A673 (cell line): ENCODE measurements around the gene FLACC1. TPM values are rescaled to one million over a fixed set of nuclear protein-coding genes. Genes with fewer than 3 reads are reported as not detected.

Source experiments
- BruUV-seq: library from RNA; stranded (reverse); fragments of 400-500 nt; replicated peaks from 2 replicates; lab custom pipeline; 2021; lab: Mats Ljungman, UMichigan
- CTCF ChIA-PET: fragments of 300-600 bp; sonication (Branson Sonifier 250); formaldehyde crosslinking; loops from one replicate; lab custom pipeline; 2022; ENCODE audit warnings: antibody characterized with exemption; lab: Charles Lee
- POLR2A ChIA-PET: fragments of 300-600 bp; sonication (Branson Sonifier 250); formaldehyde crosslinking; loops from one replicate; lab custom pipeline; 2022; ENCODE audit warnings: antibody characterized with exemption; ENCODE audit not compliant: low non-redundant PET; lab: Charles Lee
- DNase-seq: peaks from one replicate; pipeline ENCODE4 v3.0.0-alpha.2; 2015; ENCODE audit warnings: low spot score
- H3K27ac ChIP-seq: fragments of 200-600 bp; sonication (generic); 2 replicates; pipeline ENCODE4 v1.5.1; 2016; ENCODE audit warnings: mixed run types, low read depth, mild to moderate bottlenecking, mixed read lengths, antibody characterized with exemption, low read length; ENCODE audit not compliant: poor library complexity, severe bottlenecking
- H3K27me3 ChIP-seq: fragments of 200-600 bp; sonication (generic); replicated peaks from 2 replicates; pipeline ENCODE4 v1.6.1; 2017; ENCODE audit warnings: mixed run types, low read depth, mild to moderate bottlenecking, mixed read lengths, antibody characterized with exemption, low read length; ENCODE audit not compliant: insufficient read depth, poor library complexity
- H3K36me3 ChIP-seq: fragments of 200-600 bp; sonication (generic); 2 replicates; pipeline ENCODE4 v1.6.1; 2016; ENCODE audit warnings: mixed run types, mild to moderate bottlenecking, mixed read lengths, antibody characterized with exemption, low read length; ENCODE audit not compliant: insufficient read depth, poor library complexity, severe bottlenecking
- H3K4me1 ChIP-seq: fragments of 200-600 bp; sonication (generic); 2 replicates; pipeline ENCODE4 v1.6.1; 2017; ENCODE audit warnings: mixed run types, mild to moderate bottlenecking, mixed read lengths, antibody characterized with exemption, low read length; ENCODE audit not compliant: insufficient read depth, poor library complexity, severe bottlenecking
- H3K4me3 ChIP-seq: fragments of 200-600 bp; sonication (generic); 2 replicates; pipeline ENCODE4 v1.5.1; 2016; ENCODE audit warnings: low read depth, mixed run types, mild to moderate bottlenecking, mixed read lengths, low read length; ENCODE audit not compliant: poor library complexity, severe bottlenecking
- H3K9me3 ChIP-seq: fragments of 200-600 bp; sonication (generic); 2 replicates; pipeline ENCODE4 v1.6.1; 2016; ENCODE audit warnings: mixed run types, low read depth, mild to moderate bottlenecking, mixed read lengths, antibody characterized with exemption, low read length; ENCODE audit not compliant: poor library complexity, severe bottlenecking
- CTCF ChIP-seq: fragments of 300-800, 200-600 bp; sonication (generic); conservative IDR thresholded peaks from 2 replicates; pipeline ENCODE4 v1.5.1; 2017; ENCODE audit warnings: low read depth, mild to moderate bottlenecking, antibody characterized with exemption, low read length, moderate library complexity, mixed read lengths
- EZH2 ChIP-seq: fragments of 200-600 bp; sonication (generic); IDR thresholded peaks from 2 replicates; pipeline ENCODE4 v1.6.1; 2017; ENCODE audit warnings: borderline replicate concordance, low read depth, mild to moderate bottlenecking, mixed read lengths, antibody characterized with exemption, low read length; ENCODE audit not compliant: poor library complexity, severe bottlenecking
- intact Hi-C: fragments of 100-400 bp; cut with micrococcal nuclease; formaldehyde crosslinking; loops from one replicate; pipeline ENCODE4 v1.10.0; 2022; ENCODE audit not compliant: unreplicated experiment
- total RNA-seq: library from RNA; stranded (reverse); gene quantifications from 2 replicates; pipeline ENCODE4 v1.2.3, GENCODE V29; 2021

FLACC1 gene
- total RNA-seq, 1 experiment from 2014 or later: 2.4 TPM

GRCh38 chr2:201258666-201259615 is 98.2 kb downstream of the FLACC1 start:
- TF ChIP-seq EZH2 (no peak), CTCF (no peak; the same call in 1 of the 2 replicates)
- Histone ChIP-seq H3K9me3 (no peaks in the 10 kb centered on the region), H3K27me3 (no peaks in the 10 kb centered on the region), H3K36me3 (no peaks in the 10 kb centered on the region), H3K27ac (peak overlapping the region; percentile 80), H3K4me3 (peak overlapping the region; percentile 38), H3K4me1 (peaks cover 40% of the 10 kb centered on the region)
- DNase-seq: peak; percentile 59
- no TSS peak for BruUV-seq
- intact Hi-C loops: no loop called here
- ChIA-PET POLR2A (no interaction called here), CTCF (no interaction called here)

DNA sequence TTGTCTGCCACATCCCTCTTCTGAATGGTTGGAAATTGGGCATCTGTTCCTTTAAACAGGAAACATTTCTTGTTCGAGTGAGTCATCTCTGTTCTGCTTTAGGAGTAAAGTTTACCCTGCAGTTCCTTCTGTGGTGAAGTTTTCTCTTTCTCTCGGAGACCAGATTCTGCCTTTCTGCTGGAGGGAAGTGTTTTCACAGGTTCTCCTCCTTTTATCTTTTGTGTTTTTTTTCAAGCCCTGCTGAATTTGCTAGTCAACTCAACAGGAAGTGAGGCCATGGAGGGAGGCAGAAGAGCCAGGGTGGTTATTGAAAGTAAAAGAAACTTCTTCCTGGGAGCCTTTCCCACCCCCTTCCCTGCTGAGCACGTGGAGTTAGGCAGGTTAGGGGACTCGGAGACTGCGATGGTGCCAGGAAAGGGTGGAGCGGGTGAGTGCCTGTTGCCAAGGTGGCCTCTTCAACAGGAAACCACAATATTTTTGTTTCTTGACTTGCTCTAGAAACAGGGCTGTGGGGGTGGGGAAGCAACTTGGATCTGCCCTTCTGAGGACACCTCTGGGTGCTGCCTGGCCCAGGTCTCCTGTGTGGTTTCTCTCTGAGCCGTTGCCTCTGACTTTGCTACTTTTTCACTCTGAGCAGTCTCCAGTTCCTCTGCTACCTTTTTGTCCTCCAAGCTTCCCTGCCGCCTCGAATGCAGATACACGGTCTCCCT is 99.0 kb downstream of the FLACC1 start:
- H3K27ac ChIP-seq: peak overlapping the region; percentile 80
- TF ChIP-seq CTCF: peak; percentile 24; the same call in 1 of the 2 replicates
- TF ChIP-seq EZH2: no peak
- BruUV-seq: TSS peak; percentile 74
- H3K27me3 ChIP-seq: no peaks in the 10 kb centered on the region
- H3K4me1 ChIP-seq: peaks cover 33% of the 10 kb centered on the region
- intact Hi-C loops: no loop called here
- no peaks in the 10 kb centered on the region for H3K36me3 ChIP-seq
- DNase-seq: peak; percentile 66
- H3K4me3 ChIP-seq: peak overlapping the region; percentile 38
- ChIA-PET POLR2A (no interaction called here), CTCF (no interaction called here)
- H3K9me3 ChIP-seq: no peaks in the 10 kb centered on the region

GRCh38 chr2:201257381-201257955 is 99.7 kb downstream of the FLACC1 start:
- TF ChIP-seq CTCF: no peak
- no peak for TF ChIP-seq EZH2
- peaks cover 32% of the 10 kb centered on the region for H3K4me1 ChIP-seq
- peak overlapping the region; percentile 80 for H3K27ac ChIP-seq
- H3K27me3 ChIP-seq: no peaks in the 10 kb centered on the region
- no peaks in the 10 kb centered on the region for H3K36me3 ChIP-seq
- intact Hi-C loops: no loop called here
- CTCF ChIA-PET: no interaction called here
- POLR2A ChIA-PET: interaction anchor here (0.6 kb wide), 2 partner anchors 144 to 290 kb away, joined by 3 read pairs; no protein-coding TSS in a partner anchor
- DNase-seq: no peak
- peak overlapping the region; percentile 38 for H3K4me3 ChIP-seq
- H3K9me3 ChIP-seq: no peaks in the 10 kb centered on the region
- no TSS peak for BruUV-seq
